Pancreas (tissue), 10 donors: Measurements from ENCODE around the gene HAUS8. TPM values are rescaled to one million over a fixed set of nuclear protein-coding genes. Genes with fewer than 3 reads are reported as not detected.

Experiments used
- ATAC-seq, 4 donors: fragments of 200-7000 bp; cut with Tn5 transposase; one replicate each; pipeline versions ENCODE4 v1.8.0 to v1.9.1; 2020; ENCODE audit warnings: mild to moderate bottlenecking in 4 of 4, moderate library complexity in 4 of 4
- DNase-seq, 6 donors: peaks; one replicate each; pipeline ENCODE4 v3.0.0-alpha.2; 2020
- FAIRE-seq: peaks from 2 replicates; lab custom pipeline; 2012; peaks lifted over from hg19 to GRCh38; lab: Jason Lieb, UNC
- H3K27ac ChIP-seq, 4 donors: fragments of 200-600 bp; sonication (generic); 1 replicate in 3 of 4; 2 replicates in 1 of 4; pipeline versions ENCODE4 v1.5.0 to v1.8.0; 2020
- H3K27me3 ChIP-seq, 4 donors: fragments of 200-600 bp; one replicate each; pipeline ENCODE4 v1.8.0; 2021
- H3K36me3 ChIP-seq, 3 donors: fragments of 200-600 bp; sonication (generic) in 1 of 3; one replicate each; pipeline versions ENCODE4 v1.5.0 to v1.8.0; 2020 to 2021
- H3K4me1 ChIP-seq, 3 donors: fragments of 200-600 bp; one replicate each; pipeline ENCODE4 v1.8.0; 2021
- H3K4me3 ChIP-seq, 4 donors: fragments of 200-600 bp; sonication (generic) in 2 of 4; one replicate each; pipeline versions ENCODE4 v1.5.0 to v1.8.0; 2020 to 2021
- H3K9me3 ChIP-seq, 4 donors: fragments of 200-600 bp; one replicate each; pipeline ENCODE4 v1.8.0; 2021
- WGBS, 2 donors: extraction: QIAGEN DNeasy Blood & Tissue Kit; methylation state at CpG; one replicate each; pipeline ENCODE4 v1.1.7; 2013; 5-methylcytosine and 5-hydroxymethylcytosine counted together
- intact Hi-C, 3 donors: fragments of 100-400 bp; cut with DNase I; formaldehyde crosslinking; loops; one replicate each; pipeline versions ENCODE4 v1.11.1 to v1.14.2; 2022
- polyA plus RNA-seq, 2 donors: library from polyadenylated mRNA; stranded (reverse); fragments of 200-250 nt; gene quantifications; one replicate each; pipeline ENCODE4 v1.2.3, GENCODE V29; 2013
- total RNA-seq, 6 donors: library from RNA; stranded (reverse); fragmentation: NEBNext Ultra II Directional in 4 of 6; extraction: Animal tissue kit (Norgen Biotek cat#: 25700) in 4 of 6; gene quantifications; one replicate each; pipeline versions ENCODE4 v1.2.1 to v1.2.4, GENCODE V29; 2021 to 2023
- TF ChIP-seq, protein P1 (sequence below), 4 donors: fragments of 200-600 bp; sonication (generic) in 3 of 4; IDR thresholded peaks; one replicate each; pipeline versions ENCODE4 v1.5.0 to v1.8.0; 2021; ENCODE audit warnings: antibody characterized with exemption in 4 of 4
- donor health status: healthy with polysubstance abuse.
- donor health status: DM: no; HTN: no; CAD: no; lungs with moderate emphysema.
- donor health status: DM: no; HTN: no; CAD: no.
- donor health status: control.
- donor health status: control.
- donor health status: Bipolar disorder and iron deficiency.
- donor health status: DM: yes; HTN: yes; CAD: no.
- donor health status: DM: no; HTN: no; CAD: no.
- donor health status: DM: no; HTN: no; CAD: no.
- donor health status: DM: yes; HTN: yes; CAD: no.

The HAUS8 gene, protein sequence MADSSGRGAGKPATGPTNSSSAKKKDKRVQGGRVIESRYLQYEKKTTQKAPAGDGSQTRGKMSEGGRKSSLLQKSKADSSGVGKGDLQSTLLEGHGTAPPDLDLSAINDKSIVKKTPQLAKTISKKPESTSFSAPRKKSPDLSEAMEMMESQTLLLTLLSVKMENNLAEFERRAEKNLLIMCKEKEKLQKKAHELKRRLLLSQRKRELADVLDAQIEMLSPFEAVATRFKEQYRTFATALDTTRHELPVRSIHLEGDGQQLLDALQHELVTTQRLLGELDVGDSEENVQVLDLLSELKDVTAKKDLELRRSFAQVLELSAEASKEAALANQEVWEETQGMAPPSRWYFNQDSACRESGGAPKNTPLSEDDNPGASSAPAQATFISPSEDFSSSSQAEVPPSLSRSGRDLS
- 1 to 10 TPM; 2.0 to 5.6 (median 2.1) TPM for total RNA-seq
- polyA plus RNA-seq = 10 to 100 TPM in 1 of 2 donors, 1 to 10 TPM in 1; 6.5 to 12.0 TPM

DNA sequence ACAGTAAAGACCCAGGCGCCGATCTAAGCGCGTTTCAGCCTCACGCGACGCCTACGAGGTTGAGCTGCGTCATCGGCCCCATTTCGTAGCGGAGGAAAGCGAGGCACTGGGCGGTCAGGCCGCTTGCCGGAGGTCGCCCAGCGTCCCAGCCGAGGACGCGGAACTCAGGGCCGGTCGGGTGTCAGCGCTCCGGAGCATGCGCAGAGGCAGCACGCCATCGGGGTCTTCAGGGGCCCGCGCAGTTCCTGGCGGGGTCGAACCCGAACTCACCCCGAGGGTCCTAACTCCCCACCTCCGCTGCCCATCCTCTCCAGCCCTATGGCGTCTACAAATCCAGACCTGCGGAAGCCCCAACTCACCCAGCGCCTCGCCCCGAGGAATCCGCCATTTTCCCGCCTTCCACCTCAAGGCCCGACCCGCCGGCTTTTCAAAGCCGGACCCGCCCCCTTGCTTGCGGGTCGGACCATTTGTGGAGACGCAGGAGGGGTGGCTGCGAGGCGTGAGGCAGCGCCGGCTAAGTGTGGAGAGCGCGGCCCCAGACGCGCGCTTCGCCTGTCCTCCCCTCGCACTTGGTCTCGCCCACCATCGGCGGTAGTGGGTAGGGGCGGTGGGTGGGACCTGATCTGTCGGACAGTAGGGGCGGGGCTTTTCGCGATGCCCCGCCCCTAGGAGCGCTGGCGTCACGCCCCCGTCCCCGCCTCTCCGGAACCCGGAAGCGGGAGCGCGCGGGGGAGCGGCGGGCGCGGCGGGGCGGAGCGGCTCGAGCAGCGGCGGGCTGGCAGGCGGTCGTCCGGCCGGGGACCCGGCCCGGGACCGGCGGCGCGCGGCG, at the start of gene HAUS8, which contains the start of gene MYO9B:
TSS of gene HAUS8 (minus strand) at position 418 of the 829 bp plus-strand sequence. CDS start at position 388, 30 bp downstream.
TSS of gene MYO9B (plus strand) at position 743 of the 829 bp plus-strand sequence. CDS start 25,941 bp downstream, outside the sequence.
- WGBS, 2 donors = 0% methylated on average over 81 to 103 of the region's 103 CpGs
- FAIRE-seq = no peak

DNA sequence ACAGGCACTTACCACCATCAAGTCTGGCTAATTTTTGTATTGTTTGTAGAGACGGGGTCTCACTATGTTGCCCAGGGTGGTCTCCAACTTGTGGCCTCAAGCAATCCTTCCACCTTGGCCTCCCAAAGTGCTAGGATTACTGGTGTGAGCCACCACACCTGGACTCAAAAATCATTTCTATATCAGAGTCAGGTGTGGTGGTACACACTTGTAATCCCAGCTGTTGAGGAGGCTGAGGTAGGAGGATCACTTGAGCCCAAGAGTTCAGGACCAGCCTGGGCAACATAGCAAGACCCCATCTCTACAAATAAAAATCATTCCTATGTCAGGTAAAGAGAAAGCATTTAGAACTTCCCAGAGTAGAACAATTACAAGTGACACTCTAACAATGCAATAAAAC, 48.8 kb upstream of the HAUS8 start:
- Histone ChIP-seq H3K27ac (no peak overlapping the region), H3K4me1 (no peaks in the 10 kb centered on the region), H3K36me3 (no peaks in the 10 kb centered on the region), H3K9me3 (no peaks in the 10 kb centered on the region), H3K4me3 (no peak overlapping the region), H3K27me3 (no peaks in the 10 kb centered on the region)
- intact Hi-C loops = no loop called here
- no peak for FAIRE-seq
- ATAC-seq = no peak
- TF ChIP-seq, protein P1, sequence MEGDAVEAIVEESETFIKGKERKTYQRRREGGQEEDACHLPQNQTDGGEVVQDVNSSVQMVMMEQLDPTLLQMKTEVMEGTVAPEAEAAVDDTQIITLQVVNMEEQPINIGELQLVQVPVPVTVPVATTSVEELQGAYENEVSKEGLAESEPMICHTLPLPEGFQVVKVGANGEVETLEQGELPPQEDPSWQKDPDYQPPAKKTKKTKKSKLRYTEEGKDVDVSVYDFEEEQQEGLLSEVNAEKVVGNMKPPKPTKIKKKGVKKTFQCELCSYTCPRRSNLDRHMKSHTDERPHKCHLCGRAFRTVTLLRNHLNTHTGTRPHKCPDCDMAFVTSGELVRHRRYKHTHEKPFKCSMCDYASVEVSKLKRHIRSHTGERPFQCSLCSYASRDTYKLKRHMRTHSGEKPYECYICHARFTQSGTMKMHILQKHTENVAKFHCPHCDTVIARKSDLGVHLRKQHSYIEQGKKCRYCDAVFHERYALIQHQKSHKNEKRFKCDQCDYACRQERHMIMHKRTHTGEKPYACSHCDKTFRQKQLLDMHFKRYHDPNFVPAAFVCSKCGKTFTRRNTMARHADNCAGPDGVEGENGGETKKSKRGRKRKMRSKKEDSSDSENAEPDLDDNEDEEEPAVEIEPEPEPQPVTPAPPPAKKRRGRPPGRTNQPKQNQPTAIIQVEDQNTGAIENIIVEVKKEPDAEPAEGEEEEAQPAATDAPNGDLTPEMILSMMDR (IDR thresholded peaks at IDR 0.05) = no peak
- no peak for DNase-seq
- WGBS, 2 donors = 79 to 90% methylated on average over 1 of the region's 1 CpG

More for the DNA sequence above, at the start of gene HAUS8, which contains the start of gene MYO9B:
- peak within 1 kb of the TSS; percentile 51 to 95 (median 81) for H3K4me3 ChIP-seq
- H3K9me3 ChIP-seq = no peaks in the 10 kb centered on the region
- peak; percentile 98 to 100 (median 100) for DNase-seq
- no peaks in the 10 kb centered on the region for H3K36me3 ChIP-seq
- H3K27ac ChIP-seq = peak within 1 kb of the TSS; percentile 13 to 72 (median 61)
- peak; percentile 96 to 99 (median 98) for ATAC-seq
- H3K4me1 ChIP-seq = peaks cover 0 to 17% (median 0%) of the 10 kb centered on the region in 3 donors
- H3K27me3 ChIP-seq = no peaks in the 10 kb centered on the region
- TF ChIP-seq, protein P1 (IDR thresholded peaks at IDR 0.05) = no peak
- intact Hi-C loops = no loop called here

DNA sequence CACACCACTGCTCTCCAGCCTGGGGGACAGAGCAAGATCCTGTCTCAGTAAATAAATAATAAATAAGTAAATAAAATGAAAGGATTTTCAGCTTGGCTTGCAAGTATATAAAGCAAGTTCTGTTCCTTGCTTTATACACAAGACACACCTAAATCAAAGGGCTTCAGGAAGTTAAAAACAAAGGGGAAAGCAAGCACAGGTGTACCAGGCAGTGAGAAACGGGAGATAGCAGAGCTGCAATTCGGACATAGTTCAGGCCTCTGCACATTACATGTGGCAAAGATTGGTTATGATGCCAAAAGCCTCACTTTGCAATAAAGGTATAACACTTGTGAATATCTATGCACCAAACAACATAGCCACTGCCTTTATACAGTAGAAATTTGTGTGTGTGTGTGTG, 47.8 kb upstream of the HAUS8 start:
- DNase-seq (no peak), ATAC-seq (no peak), FAIRE-seq (no peak)
- TF ChIP-seq, protein P1 (IDR thresholded peaks at IDR 0.05) = no peak
- H3K4me3 ChIP-seq = no peak overlapping the region
- no peaks in the 10 kb centered on the region for H3K27me3 ChIP-seq
- whole genome bisulfite sequencing, 2 donors = 95 to 97% methylated on average over 2 of the region's 2 CpGs
- no peaks in the 10 kb centered on the region for H3K36me3 ChIP-seq
- H3K9me3 ChIP-seq = no peaks in the 10 kb centered on the region
- H3K4me1 ChIP-seq = no peaks in the 10 kb centered on the region
- no peak overlapping the region for H3K27ac ChIP-seq
- intact Hi-C loops = no loop called here

DNA sequence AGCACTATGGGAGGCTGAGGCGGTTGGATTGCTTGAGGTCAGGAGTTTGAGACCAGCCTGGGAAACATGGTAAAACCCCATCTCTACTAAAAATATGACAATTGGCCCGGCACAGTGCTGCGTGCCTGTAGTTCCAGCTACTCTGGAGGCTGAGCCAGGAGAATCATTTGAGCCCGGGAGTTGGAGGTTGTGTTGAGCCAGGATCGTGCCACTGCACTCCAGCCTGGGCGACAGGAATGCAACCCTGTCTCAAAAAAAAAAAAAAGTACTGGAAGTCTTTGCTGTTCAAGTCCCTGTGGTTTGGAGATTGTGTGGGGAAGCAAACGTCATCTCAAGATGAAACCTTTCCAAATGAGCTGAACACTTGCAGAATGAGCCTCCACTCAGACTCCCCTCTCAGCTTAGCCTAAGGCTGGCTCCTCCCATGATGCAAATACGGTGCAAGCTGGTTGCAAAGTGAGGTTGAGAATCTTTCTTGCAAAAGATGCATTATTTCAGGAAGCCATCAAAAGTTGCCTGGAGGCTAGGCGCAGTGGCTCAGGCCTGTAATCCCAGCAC, 46.6 kb upstream of the HAUS8 start:
- H3K4me1 ChIP-seq = no peaks in the 10 kb centered on the region
- H3K36me3 ChIP-seq = no peaks in the 10 kb centered on the region
- H3K27me3 ChIP-seq = no peaks in the 10 kb centered on the region
- DNase-seq = no peak
- TF ChIP-seq, protein P1 (IDR thresholded peaks at IDR 0.05) = no peak
- no peak for FAIRE-seq
- H3K27ac ChIP-seq = no peak overlapping the region
- intact Hi-C loops = no loop called here
- no peak overlapping the region for H3K4me3 ChIP-seq
- no peak for ATAC-seq
- no peaks in the 10 kb centered on the region for H3K9me3 ChIP-seq
- 87 to 91% methylated on average over 9 of the region's 9 CpGs for WGBS, 2 donors
